ENCODE measurements around the gene C5AR1. TPM values are rescaled to one million over a fixed set of nuclear protein-coding genes. Genes with fewer than 3 reads are reported as not detected.
"Not testable (repeated sequence)": the region's sequence is repeated elsewhere in the genome, so short reads cannot be mapped to it uniquely, and the experiment has no call there.

Gene C5AR1
- total RNA-seq, 2 experiments from 2014 or later = 0.48 TPM; not detected in 1

- DNase-seq = peak; percentile 93
- peaks cover 21% of the 10 kb centered on the region for H3K4me1 Mint-ChIP-seq (ENCODE audit: low read depth)
- H3K9me3 Mint-ChIP-seq = no peaks in the 10 kb centered on the region
- no peaks in the 10 kb centered on the region for H3K27me3 Mint-ChIP-seq
- CTCF ChIA-PET = interaction anchor here (0.8 to 3.9 kb wide), 7 partner anchors 12 to 489 kb away, joined by 3 to 29 read pairs (median 5); partner anchors contain the start of genes CCDC9 and NAPA
- H3K36me3 Mint-ChIP-seq = peaks cover 14% of the 10 kb centered on the region
- H3K27ac Mint-ChIP-seq = peak overlapping the region; percentile 97
- POLR2A ChIA-PET = interaction anchor here (0.6 to 3.4 kb wide), 8 partner anchors 17 to 487 kb away, joined by 3 to 38 read pairs (median 4); partner anchors contain the start of genes CCDC9, DHX34 and ZC3H4
- peak overlapping the region; percentile 92 for H3K4me3 Mint-ChIP-seq
- intact Hi-C loops (cut with micrococcal nuclease) = loop anchor here (1.0 to 5.0 kb wide), 5 partner anchors 16 to 329 kb away; partner anchors contain the start of genes DHX34 and ZC3H4
These were observed 36.2 kb upstream of the C5AR1 start for GRCh38 chr19:47273313-47274070.

- DNase-seq = peak; percentile 99
- peak within 1 kb of the TSS; percentile 97 for H3K27ac Mint-ChIP-seq
- H3K4me3 Mint-ChIP-seq = peak within 1 kb of the TSS; percentile 92
- H3K9me3 Mint-ChIP-seq = no peaks in the 10 kb centered on the region
- H3K27me3 Mint-ChIP-seq = no peaks in the 10 kb centered on the region
- H3K36me3 Mint-ChIP-seq = peaks cover 14% of the 10 kb centered on the region
- peaks cover 21% of the 10 kb centered on the region for H3K4me1 Mint-ChIP-seq (ENCODE audit: low read depth)
- intact Hi-C loops (cut with micrococcal nuclease) = loop anchor here (1.0 to 5.0 kb wide), 4 partner anchors 17 to 328 kb away; partner anchors contain the start of genes DHX34 and ZC3H4
- POLR2A ChIA-PET = interaction anchor here (0.6 to 3.4 kb wide), 10 partner anchors 9 to 488 kb away, joined by 3 to 38 read pairs (median 4); partner anchors contain the start of genes CCDC9, DHX34 and ZC3H4
- CTCF ChIA-PET = interaction anchor here (0.7 to 3.9 kb wide), 13 partner anchors 11 to 490 kb away, joined by 3 to 29 read pairs (median 3); partner anchors contain the start of genes CCDC9, DHX34 and NAPA
These were observed 35.4 kb upstream of the C5AR1 start, which contains the start of gene INAFM1 for GRCh38 chr19:47274071-47274890. INAFM1 (plus strand) TSS chr19:47274885; CDS start chr19:47274920, 35 bp downstream.

- no peaks in the 10 kb centered on the region for H3K27me3 Mint-ChIP-seq
- H3K27ac Mint-ChIP-seq = no peak overlapping the region
- ChIA-PET CTCF (interaction anchor here (0.7 to 3.9 kb wide), 11 partner anchors 10 to 262 kb away, joined by 3 to 29 read pairs (median 4); partner anchors contain the start of gene DHX34), POLR2A (interaction anchor here (0.6 to 3.4 kb wide), 5 partner anchors 10 to 241 kb away, joined by 3 to 38 read pairs (median 4); partner anchors contain the start of gene CCDC9)
- peaks cover 13% of the 10 kb centered on the region for H3K36me3 Mint-ChIP-seq
- peak; percentile 31 for DNase-seq
- H3K4me1 Mint-ChIP-seq (ENCODE audit: low read depth) = peaks cover 21% of the 10 kb centered on the region
- intact Hi-C loops (cut with micrococcal nuclease) = loop anchor here (1.0 to 5.0 kb wide), 4 partner anchors 18 to 327 kb away; partner anchors contain the start of genes DHX34 and ZC3H4
- no peaks in the 10 kb centered on the region for H3K9me3 Mint-ChIP-seq
- H3K4me3 Mint-ChIP-seq = peak overlapping the region; percentile 69
These were observed 34.5 kb upstream of the C5AR1 start for GRCh38 chr19:47274891-47275761.

GRCh38 chr19:47275791-47276461 lies 33.7 kb upstream of the C5AR1 start:
- intact Hi-C loops (cut with micrococcal nuclease) = no loop called here
- H3K4me1 Mint-ChIP-seq (ENCODE audit: low read depth) = peaks cover 21% of the 10 kb centered on the region
- POLR2A ChIA-PET = interaction anchor here (0.6 to 3.4 kb wide), 4 partner anchors 9 to 240 kb away, joined by 3 to 38 read pairs (median 4); partner anchors contain the start of gene CCDC9
- peaks cover 11% of the 10 kb centered on the region for H3K36me3 Mint-ChIP-seq
- DNase-seq = no peak
- peak overlapping the region; percentile 69 for H3K4me3 Mint-ChIP-seq
- peak overlapping the region; percentile 34 for H3K27ac Mint-ChIP-seq
- CTCF ChIA-PET = interaction anchor here (1.0 to 3.9 kb wide), 8 partner anchors 9 to 263 kb away, joined by 3 to 29 read pairs (median 4); partner anchors contain the start of gene DHX34
- H3K9me3 Mint-ChIP-seq = no peaks in the 10 kb centered on the region
- no peaks in the 10 kb centered on the region for H3K27me3 Mint-ChIP-seq

GRCh38 chr19:47276513-47276912 lies 33.1 kb upstream of the C5AR1 start:
- ChIA-PET POLR2A (interaction anchor here (1.9 to 3.4 kb wide), 2 partner anchors 20 to 50 kb away, joined by 4 to 38 read pairs; partner anchors contain the start of gene CCDC9), CTCF (interaction anchor here (1.0 to 3.9 kb wide), 4 partner anchors 9 to 264 kb away, joined by 3 to 29 read pairs (median 9); partner anchors contain the start of gene DHX34)
- DNase-seq; H3K27ac Mint-ChIP-seq; intact Hi-C loops (cut with micrococcal nuclease); H3K4me3 Mint-ChIP-seq; H3K36me3 Mint-ChIP-seq; H3K27me3 Mint-ChIP-seq; H3K9me3 Mint-ChIP-seq: not testable (repeated sequence)
- H3K4me1 Mint-ChIP-seq (ENCODE audit: low read depth) = peaks cover 21% of the 10 kb centered on the region

GRCh38 chr19:47280183-47280797 lies 29.4 kb upstream of the C5AR1 start:
- peak; percentile 77 for DNase-seq
- Mint-ChIP-seq H3K9me3 (no peaks in the 10 kb centered on the region), H3K4me3 (no peak overlapping the region), H3K27ac (no peak overlapping the region), H3K36me3 (peaks cover 9% of the 10 kb centered on the region), H3K27me3 (no peaks in the 10 kb centered on the region), H3K4me1 (ENCODE audit: low read depth) (peaks cover 13% of the 10 kb centered on the region)
- intact Hi-C loops (cut with micrococcal nuclease) = no loop called here
- ChIA-PET CTCF (interaction anchor here (1.4 to 1.7 kb wide), 2 partner anchors 12 to 69 kb away, joined by 4 to 5 read pairs; partner anchors contain the start of gene DHX34), POLR2A (interaction anchor here (0.7 kb wide), 2 partner anchors 259 to 366 kb away, joined by 3 to 6 read pairs; no protein-coding TSS in a partner anchor)

- intact Hi-C loops (cut with micrococcal nuclease) = no loop called here
- Mint-ChIP-seq H3K27ac (no peak overlapping the region), H3K4me3 (no peak overlapping the region), H3K36me3 (peaks cover 3% of the 10 kb centered on the region), H3K4me1 (ENCODE audit: low read depth) (peaks cover 6% of the 10 kb centered on the region), H3K9me3 (no peaks in the 10 kb centered on the region), H3K27me3 (no peaks in the 10 kb centered on the region)
- ChIA-PET POLR2A (no interaction called here), CTCF (interaction anchor here (0.6 to 4.0 kb wide), 7 partner anchors 8 to 271 kb away, joined by 3 to 29 read pairs (median 5); partner anchors contain the start of gene INAFM1)
- no peak for DNase-seq
These were observed 26.1 kb upstream of the C5AR1 start for GRCh38 chr19:47283405-47284059.

GRCh38 chr19:47284324-47284899 lies 25.2 kb upstream of the C5AR1 start:
- Mint-ChIP-seq H3K27ac (no peak overlapping the region), H3K9me3 (no peaks in the 10 kb centered on the region), H3K4me3 (no peak overlapping the region), H3K36me3 (peaks cover 3% of the 10 kb centered on the region), H3K4me1 (ENCODE audit: low read depth) (peaks cover 10% of the 10 kb centered on the region), H3K27me3 (no peaks in the 10 kb centered on the region)
- DNase-seq = no peak
- intact Hi-C loops (cut with micrococcal nuclease) = no loop called here
- POLR2A ChIA-PET = interaction anchor here (1.2 kb wide), 1 partner anchor 9 kb away, joined by 4 read pairs; no protein-coding TSS in a partner anchor
- CTCF ChIA-PET = interaction anchor here (0.6 to 4.0 kb wide), 17 partner anchors 8 to 385 kb away, joined by 3 to 29 read pairs (median 4); partner anchors contain the start of genes DHX34 and INAFM1

GRCh38 chr19:47296036-47296435 lies 13.6 kb upstream of the C5AR1 start:
- no peaks in the 10 kb centered on the region for H3K36me3 Mint-ChIP-seq
- H3K27me3 Mint-ChIP-seq = no peaks in the 10 kb centered on the region
- H3K27ac Mint-ChIP-seq = no peak overlapping the region
- no peaks in the 10 kb centered on the region for H3K9me3 Mint-ChIP-seq
- DNase-seq = peak; percentile 79
- peaks cover 2% of the 10 kb centered on the region for H3K4me1 Mint-ChIP-seq (ENCODE audit: low read depth)
- ChIA-PET POLR2A (no interaction called here), CTCF (interaction anchor here (0.6 to 8.2 kb wide), 12 partner anchors 10 to 132 kb away, joined by 3 to 89 read pairs (median 4); partner anchors contain the start of genes C5AR1 and DHX34)
- no peak overlapping the region for H3K4me3 Mint-ChIP-seq
- intact Hi-C loops (cut with micrococcal nuclease) = loop anchor here (1.0 to 5.0 kb wide), 3 partner anchors 95 to 411 kb away; no protein-coding TSS in a partner anchor

All from activated CD4-positive, alpha-beta memory T cell treated with anti-CD3 and anti-CD28 coated beads for 36 hours (primary cell).